ENCODE data around the gene ZIC4. TPM values are rescaled to one million over a fixed set of nuclear protein-coding genes. Genes with fewer than 3 reads are reported as not detected.

ZIC4 gene
- total and polyA plus RNA-seq, 2 of the 8 experiments (the other 6 are each of a cell fraction or from before 2014, with no cell fraction given): 0.03 to 0.13 TPM

- Histone ChIP-seq H2BK15ac (ENCODE audit: low read length) (no peak overlapping the region), H3K56ac (replicated peaks; ENCODE audit: insufficient read length, low read depth, low read length) (no peak overlapping the region), H2AK5ac (ENCODE audit: low read depth, low read length) (no peak overlapping the region; the same call in 1 of the 2 replicates), H3K79me1 (ENCODE audit: low read depth, low read length) (no peaks in the 10 kb centered on the region; the same call in 1 of the 2 replicates), H3K27ac (ENCODE audit: low read depth, low read length) (no peak overlapping the region), H3K9ac (replicated peaks in 1 of 4; ENCODE audit: extremely low read depth in 1 of 4, low read depth in 3 of 4, low read length in 3 of 4) (no peak overlapping the region), H3K18ac (ENCODE audit: extremely low read depth, low read length) (no peak overlapping the region), H4K8ac (ENCODE audit: extremely low read depth, insufficient read depth, low read length) (no peak overlapping the region), H3K27me3 (replicated peaks in 1 of 4; ENCODE audit: control insufficient read depth in 3 of 4, extremely low read depth in 1 of 4, insufficient read depth in 3 of 4, low read length in 3 of 4) (peaks cover 60 to 96% (median 89%) of the 10 kb centered on the region in 4 experiments), H3K4me2 (ENCODE audit: insufficient read depth in 1 of 2, low read depth in 2 of 2, low read length in 2 of 2) (peak overlapping the region; percentile 93 to 95; a peak in 2 of 4 replicates), H3K4me1 (replicated peaks in 1 of 4; ENCODE audit: control insufficient read depth in 3 of 4, insufficient read depth in 4 of 4, low read length in 3 of 4) (peaks cover 7 to 51% (median 20%) of the 10 kb centered on the region in 4 experiments), H2BK120ac (replicated peaks; ENCODE audit: low read depth, low read length) (no peak overlapping the region), H4K5ac (ENCODE audit: insufficient read length, low read depth, low read length) (no peak overlapping the region), H3K23me2 (ENCODE audit: low read depth, low read length) (peaks cover 25% of the 10 kb centered on the region), H3K23ac (ENCODE audit: insufficient read length) (no peak overlapping the region), H3K36me3 (ENCODE audit: control insufficient read depth in 2 of 4, insufficient read depth in 4 of 4, low read length in 3 of 4) (peaks cover 0 to 4% (median 0%) of the 10 kb centered on the region in 4 experiments; a peak in 2 of 8 replicates), H3K4me3 (ENCODE audit: extremely low read depth in 1 of 4, insufficient read depth in 2 of 4, low read depth in 3 of 4, low read length in 4 of 4) (peak overlapping the region in 2 of 4 experiments; percentile 30 to 68; a peak in 5 of 8 replicates), H4K91ac (replicated peaks; ENCODE audit: insufficient read length, low read length) (no peak overlapping the region), H2BK5ac (ENCODE audit: low read depth, low read length) (no peak overlapping the region), H2BK12ac (ENCODE audit: low read depth, low read length) (peak overlapping the region; percentile 92), H3K9me3 (ENCODE audit: insufficient read depth in 2 of 2, low read depth in 1 of 2, low read length in 1 of 2) (peaks cover 0 to 4% of the 10 kb centered on the region in 2 experiments; a peak in 1 of 4 replicates), H3K14ac (ENCODE audit: insufficient read length) (no peak overlapping the region), H2AFZ (ENCODE audit: low read length) (no peak overlapping the region), H3K4ac (replicated peaks; ENCODE audit: insufficient read length, low read depth, low read length) (no peak overlapping the region), H3K79me2 (ENCODE audit: control insufficient read depth in 1 of 2, insufficient read depth in 2 of 2, low read length in 2 of 2) (no peaks in the 10 kb centered on the region), H2BK20ac (ENCODE audit: low read length) (0 out of 2 replicates have a peak overlapping the region, but pooled peaks have one; percentile 1), H4K20me1 (replicated peaks in 1 of 2; ENCODE audit: control insufficient read depth in 1 of 2, insufficient read depth in 2 of 2, low read length in 2 of 2) (peaks cover 0 to 12% of the 10 kb centered on the region in 2 experiments)
- FAIRE-seq (no peak), DNase-seq (ENCODE audit: low read depth in 1 of 2, low spot score in 2 of 2) (no peak)
- CTCF ChIA-PET (ENCODE audit: partially characterized antibody): interaction anchor here (0.6 to 27.3 kb wide), 9 partner anchors 10 to 222 kb away, joined by 3 to 485 read pairs (median 32); no protein-coding TSS in a partner anchor
- 6% methylated on average over 5 of the region's 5 CpGs; no CpG with 5 or more reads in 1 of the 2 experiments for WGBS, 2 experiments (ENCODE audit: extremely low coverage in 1 of 2, insufficient coverage in 1 of 2, insufficient read length in 1 of 2, insufficient replicate concordance in 2 of 2, low coverage in 1 of 2, low lambda C conversion rate in 2 of 2, missing lambda C conversion rate in 1 of 2)
- TF ChIP-seq ASH2L (IDR thresholded peaks at IDR 0.05; ENCODE audit: low read length) (no peak), SUZ12 (IDR thresholded peaks at IDR 0.05; ENCODE audit: low read length) (peak; percentile 18; the same call in 1 of the 2 replicates)
- POLR2A ChIA-PET (ENCODE audit: partially characterized antibody): interaction anchor here (0.7 to 2.4 kb wide), 7 partner anchors 10 to 24 kb away, joined by 3 to 26 read pairs (median 6); no protein-coding TSS in a partner anchor
These were observed 11.5 kb downstream of the ZIC4 start for GRCh38 chr3:147394884-147395225.

Measured in H1 (cell line).